ENCODE measurements around the gene SEC16A. TPM values are rescaled to one million over a fixed set of nuclear protein-coding genes. Genes with fewer than 3 reads are reported as not detected.
A peak's percentile ranks its signal among the peaks of the same experiment; 100 is the strongest.

The SEC16A gene
- total RNA-seq, 4 donors from 2014 or later = 47.7 to 73.8 (median 62.5) TPM

DNA sequence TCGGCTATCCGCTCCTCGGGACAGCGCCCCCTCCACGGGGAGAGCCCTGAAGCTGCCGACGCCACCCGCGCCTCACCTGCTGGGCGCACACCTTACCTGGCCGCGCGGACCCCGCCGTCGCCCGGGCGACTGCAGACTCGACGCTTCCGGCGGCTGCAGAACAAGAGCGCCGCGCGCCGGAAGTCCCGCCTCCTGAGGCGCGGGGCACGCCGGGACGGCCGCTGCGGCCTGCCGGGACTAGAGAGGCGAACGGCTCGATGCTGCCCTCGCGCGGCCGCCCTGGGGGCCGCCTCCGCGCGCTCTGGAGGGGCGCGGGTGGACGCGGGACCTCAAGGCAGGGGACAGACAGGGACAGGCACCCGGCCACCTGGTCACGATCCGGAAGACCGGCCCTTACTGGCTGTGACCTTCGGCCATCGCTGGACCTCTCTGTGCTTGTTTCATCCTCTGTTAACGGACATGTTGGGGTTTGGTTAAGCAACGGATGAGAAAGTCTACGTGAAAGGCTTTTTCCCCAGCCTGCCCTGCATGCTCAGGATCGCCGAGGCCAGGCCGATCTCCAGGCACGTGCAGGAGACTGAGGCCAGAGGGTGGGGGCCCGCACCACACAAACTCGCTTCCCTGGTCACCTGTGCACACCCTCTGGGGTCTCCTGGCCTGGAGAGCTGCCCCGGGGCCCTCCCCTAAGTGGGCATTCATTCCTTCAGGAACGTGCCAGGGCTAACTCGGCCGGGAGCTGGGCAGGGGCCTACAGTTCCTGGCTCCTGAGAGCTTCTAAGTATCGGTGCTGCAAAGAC lies 82.6 kb downstream of the SEC16A start, which contains the start of gene SNAPC4:
Gene SNAPC4, minus strand, starts transcription at position 133 of the 797 bp plus-strand sequence. CDS start 1,742 bp downstream, outside the sequence.
- Histone ChIP-seq H3K9me3 (no peaks in the 10 kb centered on the region), H3K27ac (peak within 1 kb of the TSS in 2 of 3 donors; percentile 32 to 41), H3K4me1 (peaks cover 16 to 17% of the 10 kb centered on the region in 2 donors), H3K4me3 (replicated peaks in 1 of 3) (peak within 1 kb of the TSS; percentile 76 to 99 (median 98)), H3K27me3 (no peaks in the 10 kb centered on the region), H3K36me3 (peaks cover 8 to 24% of the 10 kb centered on the region in 2 donors)
- intact Hi-C loops (cut with DNase I) = loop anchor here (5.0 kb wide), 1 partner anchor 37 kb away; the partner anchor contains the start of gene INPP5E
- peak; percentile 82 to 84 for DNase-seq
- TF ChIP-seq, protein P1, sequence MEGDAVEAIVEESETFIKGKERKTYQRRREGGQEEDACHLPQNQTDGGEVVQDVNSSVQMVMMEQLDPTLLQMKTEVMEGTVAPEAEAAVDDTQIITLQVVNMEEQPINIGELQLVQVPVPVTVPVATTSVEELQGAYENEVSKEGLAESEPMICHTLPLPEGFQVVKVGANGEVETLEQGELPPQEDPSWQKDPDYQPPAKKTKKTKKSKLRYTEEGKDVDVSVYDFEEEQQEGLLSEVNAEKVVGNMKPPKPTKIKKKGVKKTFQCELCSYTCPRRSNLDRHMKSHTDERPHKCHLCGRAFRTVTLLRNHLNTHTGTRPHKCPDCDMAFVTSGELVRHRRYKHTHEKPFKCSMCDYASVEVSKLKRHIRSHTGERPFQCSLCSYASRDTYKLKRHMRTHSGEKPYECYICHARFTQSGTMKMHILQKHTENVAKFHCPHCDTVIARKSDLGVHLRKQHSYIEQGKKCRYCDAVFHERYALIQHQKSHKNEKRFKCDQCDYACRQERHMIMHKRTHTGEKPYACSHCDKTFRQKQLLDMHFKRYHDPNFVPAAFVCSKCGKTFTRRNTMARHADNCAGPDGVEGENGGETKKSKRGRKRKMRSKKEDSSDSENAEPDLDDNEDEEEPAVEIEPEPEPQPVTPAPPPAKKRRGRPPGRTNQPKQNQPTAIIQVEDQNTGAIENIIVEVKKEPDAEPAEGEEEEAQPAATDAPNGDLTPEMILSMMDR (IDR thresholded peaks at IDR 0.05) = peak; percentile 52 to 99 (median 92)
- TF ChIP-seq POLR2A (IDR thresholded peaks at IDR 0.05) = peak in 1 of 2 donors; percentile 63
- 1 to 10% methylated on average over 15 to 17 of the region's 71 CpGs for WGBS, 2 donors

DNA sequence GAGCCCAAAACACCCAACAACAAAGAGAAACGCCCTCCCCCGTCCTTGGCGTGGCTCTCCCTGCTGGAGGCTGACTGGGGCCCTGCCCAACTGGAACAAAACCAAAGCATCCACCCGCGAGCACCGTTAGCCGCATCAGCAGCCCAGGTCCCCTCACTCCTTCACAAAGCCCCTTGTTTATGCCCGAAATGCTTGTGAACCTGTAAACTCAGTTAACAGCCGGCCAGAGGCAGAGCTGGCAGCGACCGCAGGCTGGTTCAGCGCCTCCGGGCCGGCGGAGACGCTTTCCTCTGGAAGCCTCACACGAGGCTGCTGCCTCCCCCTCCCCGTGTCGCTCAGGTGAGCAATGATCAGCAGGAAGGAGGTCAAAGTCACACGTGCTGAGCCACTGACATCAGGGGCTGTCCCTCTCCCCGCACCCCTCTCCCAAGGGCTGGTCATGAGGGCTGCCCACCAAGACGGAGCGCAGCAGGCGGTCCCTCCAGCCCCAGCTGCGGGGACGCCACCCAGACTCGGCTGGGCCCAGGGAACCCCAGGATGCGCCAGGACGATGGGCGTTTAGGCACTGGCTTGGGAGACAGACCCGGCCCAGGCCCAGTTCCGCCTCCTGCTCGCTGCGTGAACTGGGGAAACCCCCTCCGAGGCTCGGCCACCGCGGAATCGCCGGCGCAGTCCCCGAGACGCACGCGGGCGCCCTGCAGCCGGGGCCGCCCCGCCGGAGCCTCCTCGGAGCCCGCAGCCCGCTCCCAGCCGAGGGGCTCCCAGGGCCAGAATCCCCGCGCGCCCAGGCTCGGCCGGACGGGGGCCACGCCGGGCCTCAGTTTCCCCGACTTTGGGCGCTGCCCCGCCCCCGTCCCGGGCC lies 83.4 kb downstream of the SEC16A start:
- Histone ChIP-seq H3K4me3 (replicated peaks in 1 of 3) (peak overlapping the region; percentile 76 to 99 (median 98)), H3K27ac (peak overlapping the region in 1 of 3 donors; percentile 32), H3K9me3 (no peaks in the 10 kb centered on the region), H3K4me1 (peaks cover 16 to 17% of the 10 kb centered on the region in 2 donors), H3K36me3 (peaks cover 12 to 26% of the 10 kb centered on the region in 2 donors), H3K27me3 (no peaks in the 10 kb centered on the region)
- no peak for TF ChIP-seq POLR2A (IDR thresholded peaks at IDR 0.05)
- 2 to 5% methylated on average over 12 to 32 of the region's 67 CpGs for WGBS, 2 donors
- peak; percentile 9 to 15 for DNase-seq
- intact Hi-C loops (cut with DNase I) = loop anchor here (5.0 kb wide), 1 partner anchor 38 kb away; the partner anchor contains the start of gene INPP5E

DNA sequence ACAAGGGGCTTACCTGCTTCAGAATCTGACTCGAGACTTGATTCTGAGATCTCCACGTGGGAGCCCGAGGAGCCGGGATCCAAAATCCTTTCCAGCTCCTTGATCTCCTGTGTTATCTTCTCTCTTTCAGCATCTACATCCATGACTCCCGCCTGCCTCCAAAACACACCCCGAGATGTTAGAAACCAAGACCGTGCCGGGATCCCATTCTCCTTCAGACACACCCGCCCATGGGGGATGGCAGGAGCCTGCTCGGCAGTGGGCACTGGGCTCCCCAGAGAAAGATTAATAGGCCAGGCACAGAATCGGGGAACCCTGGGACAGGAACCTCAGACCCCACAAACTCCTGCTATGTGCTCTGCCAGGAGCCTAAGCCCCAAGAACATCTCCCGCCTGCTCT lies 84.6 kb downstream of the SEC16A start:
- Histone ChIP-seq H3K9me3 (no peaks in the 10 kb centered on the region), H3K4me3 (replicated peaks in 1 of 3) (no peak overlapping the region), H3K36me3 (peaks cover 14 to 37% of the 10 kb centered on the region in 2 donors), H3K27me3 (no peaks in the 10 kb centered on the region), H3K27ac (no peak overlapping the region), H3K4me1 (peaks cover 16 to 17% of the 10 kb centered on the region in 2 donors)
- 93 to 96% methylated on average over 12 of the region's 12 CpGs for WGBS, 2 donors
- TF ChIP-seq, protein P1 (IDR thresholded peaks at IDR 0.05) = no peak
- no peak for TF ChIP-seq POLR2A (IDR thresholded peaks at IDR 0.05)
- intact Hi-C loops (cut with DNase I) = no loop called here
- DNase-seq = no peak

DNA sequence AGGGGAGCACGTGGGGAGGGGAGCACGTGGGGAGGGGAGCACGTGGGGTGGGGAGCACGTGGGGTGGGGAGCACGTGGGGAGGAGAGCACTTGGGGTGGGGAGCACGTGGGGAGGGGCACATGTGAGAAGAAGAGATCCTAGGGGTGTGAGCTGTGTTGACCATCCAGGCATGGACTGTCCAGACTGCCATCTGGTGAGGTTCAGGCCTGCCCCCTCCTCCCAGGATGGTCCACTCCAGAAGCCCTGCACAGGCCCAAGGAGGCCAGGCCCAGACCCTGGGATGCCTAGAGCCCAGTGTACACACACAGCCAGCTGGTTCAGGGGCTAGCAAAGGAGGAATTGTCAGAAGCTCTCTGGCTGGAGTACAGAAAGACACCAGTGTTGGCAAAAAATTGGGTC lies 85.2 kb downstream of the SEC16A start:
- TF ChIP-seq, protein P1 (IDR thresholded peaks at IDR 0.05) = no peak
- no peak for TF ChIP-seq POLR2A (IDR thresholded peaks at IDR 0.05)
- peaks cover 16 to 39% of the 10 kb centered on the region in 2 donors for H3K36me3 ChIP-seq
- no peaks in the 10 kb centered on the region for H3K27me3 ChIP-seq
- H3K4me1 ChIP-seq = peaks cover 16 to 17% of the 10 kb centered on the region in 2 donors
- H3K4me3 ChIP-seq (replicated peaks in 1 of 3) = no peak overlapping the region
- H3K27ac ChIP-seq = no peak overlapping the region
- intact Hi-C loops (cut with DNase I) = no loop called here
- H3K9me3 ChIP-seq = no peaks in the 10 kb centered on the region
- 72 to 88% methylated on average over 6 of the region's 6 CpGs for WGBS, 2 donors
- DNase-seq = no peak

DNA sequence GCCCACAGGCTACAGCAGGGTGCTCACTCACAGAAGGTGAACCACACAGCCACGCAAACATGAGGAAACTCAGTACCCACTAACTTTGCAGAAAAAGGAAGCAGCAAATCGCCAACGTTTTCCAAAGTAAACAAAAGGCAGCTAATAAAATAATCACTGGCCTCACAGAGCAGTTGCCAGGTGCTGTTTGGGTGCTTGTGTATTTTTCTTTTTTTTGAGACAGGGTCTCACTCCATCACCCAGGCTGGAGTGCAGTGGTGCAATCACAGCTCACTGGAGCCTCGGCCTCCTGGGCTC lies 86.7 kb downstream of the SEC16A start:
- WGBS, 2 donors = 87 to 89% methylated on average over 4 of the region's 4 CpGs
- H3K4me3 ChIP-seq (replicated peaks in 1 of 3) = no peak overlapping the region
- no peak for DNase-seq
- H3K27ac ChIP-seq = no peak overlapping the region
- no peaks in the 10 kb centered on the region for H3K27me3 ChIP-seq
- peaks cover 16 to 50% of the 10 kb centered on the region in 2 donors for H3K36me3 ChIP-seq
- intact Hi-C loops (cut with DNase I) = no loop called here
- H3K4me1 ChIP-seq = peaks cover 16 to 17% of the 10 kb centered on the region in 2 donors
- H3K9me3 ChIP-seq = no peaks in the 10 kb centered on the region
- TF ChIP-seq, protein P1 (IDR thresholded peaks at IDR 0.05) = no peak
- TF ChIP-seq POLR2A (IDR thresholded peaks at IDR 0.05) = no peak

Measured in thyroid gland (tissue), 4 donors.